Stimulated activated CD4-positive, alpha-beta T cell treated with anti-CD3 and anti-CD28 coated beads, Interleukin-15, amount 100 ng/mL, for 48 hours (primary cell): ENCODE measurements around the gene CDH23.
A peak's percentile ranks its signal among the peaks of the same experiment; 100 is the strongest.

Experiments used
- DNase-seq, 2 donors: peaks; one replicate each; pipeline ENCODE4 v3.0.0-alpha.2; 2020; ENCODE audit warnings: low read depth in 2 of 2

The CDH23 gene

GRCh38 chr10:71687480-71687879, 290.8 kb downstream of the CDH23 start:
- no peak for DNase-seq

GRCh38 chr10:71688256-71688655, 291.5 kb downstream of the CDH23 start:
- DNase-seq, result no peak

GRCh38 chr10:71690094-71690720, 293.5 kb downstream of the CDH23 start:
- no peak for DNase-seq

DNA sequence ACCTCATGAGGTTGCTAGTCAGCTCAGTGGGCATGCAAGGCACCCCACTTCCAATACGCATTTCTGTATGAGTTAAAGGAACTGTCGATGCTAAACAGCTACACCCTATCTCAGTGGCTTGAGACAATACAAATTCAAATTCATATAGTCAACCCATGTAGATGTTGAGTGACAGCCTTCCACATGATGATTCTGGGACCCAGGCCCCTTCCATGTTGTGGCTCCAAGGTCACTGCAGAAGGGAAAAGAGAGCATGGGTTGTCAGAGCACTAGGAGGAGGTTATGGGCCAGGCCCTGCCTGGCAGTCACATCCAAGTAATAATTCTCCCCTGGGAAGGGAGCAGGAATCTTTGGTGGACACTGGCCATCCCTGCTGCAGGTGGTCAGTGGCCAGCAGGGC, 294.7 kb downstream of the CDH23 start:
- no peak for DNase-seq

GRCh38 chr10:71692598-71693306, 296.0 kb downstream of the CDH23 start:
- no peak for DNase-seq

DNA sequence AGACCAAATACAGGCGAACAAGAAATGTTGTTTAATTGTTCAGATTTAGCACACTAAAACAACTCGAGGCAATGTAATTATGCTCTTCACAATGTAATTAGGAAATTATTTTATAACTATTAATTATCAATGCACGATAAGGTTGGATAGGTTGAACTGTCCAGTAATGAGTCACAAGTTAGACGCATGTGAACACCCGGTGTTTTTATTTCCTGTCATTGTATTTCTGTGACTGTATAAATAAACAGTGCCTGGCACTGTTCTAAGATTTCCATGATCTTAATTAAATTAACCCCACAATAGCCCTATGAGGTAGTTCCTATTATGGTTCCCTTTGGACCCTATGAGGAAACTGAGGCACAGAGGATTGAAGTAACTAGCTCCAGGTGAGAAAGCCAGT, 296.7 kb downstream of the CDH23 start:
- DNase-seq, result no peak

GRCh38 chr10:71694039-71694501, 297.4 kb downstream of the CDH23 start:
- no peak for DNase-seq

DNA sequence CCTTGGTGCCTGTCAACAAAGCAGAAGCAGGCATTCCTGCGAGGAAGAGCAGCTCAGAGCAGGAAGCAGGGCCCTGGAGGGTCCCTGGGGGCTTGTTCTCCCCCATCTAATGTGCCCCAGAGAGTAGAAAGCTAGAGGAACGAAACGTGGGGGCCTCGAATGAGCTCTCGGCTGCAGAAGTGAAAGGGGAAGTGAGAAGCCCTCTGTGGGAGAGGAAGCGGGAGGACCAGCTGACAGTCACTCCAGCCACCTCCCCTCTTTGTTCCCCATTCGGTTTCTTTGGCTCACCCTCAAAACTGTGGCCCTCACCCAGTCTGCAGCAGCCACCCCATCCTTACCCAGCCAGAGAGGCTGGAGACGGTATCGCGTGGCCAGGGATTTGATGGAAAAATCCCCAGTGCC, 297.8 kb downstream of the CDH23 start:
- no peak for DNase-seq

- no peak for DNase-seq
Observed at GRCh38 chr10:71695502-71696476, 299.1 kb downstream of the CDH23 start.

DNA sequence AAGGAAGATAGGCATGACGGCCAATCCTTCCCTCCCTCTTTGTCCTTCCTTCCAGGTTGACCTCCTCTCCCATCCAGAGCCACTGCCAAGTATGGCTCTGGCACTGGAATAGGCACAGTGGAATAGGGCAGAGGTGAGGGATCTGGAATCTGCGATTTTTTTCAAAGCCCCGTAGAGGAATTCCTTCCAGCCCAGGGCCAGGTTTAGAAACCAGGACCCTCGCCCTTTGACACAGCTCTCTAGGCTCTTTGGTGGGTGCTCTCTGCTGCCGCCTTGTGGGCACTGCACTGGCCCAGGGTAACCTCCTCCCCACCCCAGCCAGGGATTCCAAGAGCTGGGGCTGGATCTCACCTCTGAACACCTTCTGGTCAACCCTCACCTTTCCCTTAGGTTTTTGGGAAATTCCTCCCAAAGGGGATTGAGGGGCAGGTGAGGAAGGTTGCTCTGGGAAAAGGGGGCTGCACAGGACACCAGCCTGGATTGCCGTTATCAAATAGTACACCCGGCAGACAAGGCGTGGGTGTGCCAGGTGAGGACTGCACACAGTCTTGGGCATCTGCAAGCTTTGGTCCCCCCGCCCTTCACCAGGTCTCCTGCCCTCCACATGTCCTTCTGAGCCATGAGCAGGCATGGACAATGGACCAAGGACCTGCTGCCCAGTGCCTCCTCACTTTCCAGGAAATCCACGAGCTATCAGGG, 300.1 kb downstream of the CDH23 start:
- peak; percentile 30 to 56 for DNase-seq

DNA sequence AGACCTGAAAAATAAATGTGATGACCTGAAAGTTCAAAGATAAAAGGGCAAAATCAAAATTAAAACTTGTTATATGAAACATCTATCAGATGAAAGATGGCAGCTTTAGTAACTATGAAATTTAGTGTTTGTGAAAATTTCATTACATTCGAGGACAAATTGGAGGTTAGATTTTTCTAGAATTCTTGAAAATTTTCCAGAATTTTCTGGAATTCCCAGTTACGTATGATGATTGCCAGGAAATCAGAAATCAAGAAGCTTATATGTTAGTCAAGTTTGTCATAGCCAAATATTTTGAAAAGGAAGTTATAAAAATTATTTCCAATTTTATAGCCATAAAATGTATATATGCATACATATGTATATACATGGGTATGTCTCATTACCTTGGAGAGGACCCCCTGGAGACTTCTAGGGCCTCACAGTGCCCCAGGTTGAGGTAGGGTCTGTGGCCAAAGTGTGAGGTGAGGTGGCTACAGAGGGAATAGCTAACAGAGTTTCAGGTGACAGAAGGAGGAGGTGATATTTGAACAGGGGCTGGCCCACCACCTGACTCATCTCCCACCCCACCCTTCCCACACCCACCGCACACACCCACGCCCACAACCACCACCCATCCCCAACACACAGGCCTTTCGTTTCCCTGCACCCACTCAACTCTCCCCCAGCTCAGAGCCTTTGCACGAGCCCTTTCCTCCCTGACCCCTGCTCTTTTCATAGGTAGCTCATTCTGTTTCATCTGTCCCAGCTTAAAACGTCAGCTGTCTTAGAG, 301.4 kb downstream of the CDH23 start:
- no peak for DNase-seq

- DNase-seq, result no peak
Observed at GRCh38 chr10:71698737-71699136, 302.0 kb downstream of the CDH23 start.

- no peak for DNase-seq
Observed at GRCh38 chr10:71700731-71701368, 304.1 kb downstream of the CDH23 start.

- no peak for DNase-seq
Observed at GRCh38 chr10:71701496-71702132, 304.9 kb downstream of the CDH23 start.

DNA sequence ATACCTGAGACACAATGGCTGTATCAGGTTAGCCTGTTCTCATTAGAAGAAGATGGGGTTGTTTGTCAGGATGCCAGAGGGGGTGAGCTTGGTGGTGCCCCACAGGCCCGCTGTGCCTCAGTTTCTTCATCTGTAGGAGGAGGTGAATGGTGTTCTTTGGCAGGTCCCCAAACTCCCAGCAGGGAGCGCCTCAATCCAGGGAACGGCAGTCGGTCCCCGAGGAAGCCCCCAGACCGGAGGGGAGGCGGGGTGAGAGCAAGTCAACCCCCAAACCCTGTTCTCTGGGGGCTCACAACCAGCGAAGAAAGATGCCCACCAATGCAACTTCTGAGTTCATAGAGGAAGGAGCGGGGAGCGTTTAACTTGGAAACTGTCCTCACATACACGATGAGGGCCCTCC, 306.9 kb downstream of the CDH23 start:
- no peak for DNase-seq

GRCh38 chr10:71704816-71705215, 308.1 kb downstream of the CDH23 start:
- no peak for DNase-seq

- DNase-seq, result no peak
Observed at GRCh38 chr10:71705582-71705981, 308.9 kb downstream of the CDH23 start.

GRCh38 chr10:71706216-71707121, 309.7 kb downstream of the CDH23 start:
- DNase-seq, result no peak

DNA sequence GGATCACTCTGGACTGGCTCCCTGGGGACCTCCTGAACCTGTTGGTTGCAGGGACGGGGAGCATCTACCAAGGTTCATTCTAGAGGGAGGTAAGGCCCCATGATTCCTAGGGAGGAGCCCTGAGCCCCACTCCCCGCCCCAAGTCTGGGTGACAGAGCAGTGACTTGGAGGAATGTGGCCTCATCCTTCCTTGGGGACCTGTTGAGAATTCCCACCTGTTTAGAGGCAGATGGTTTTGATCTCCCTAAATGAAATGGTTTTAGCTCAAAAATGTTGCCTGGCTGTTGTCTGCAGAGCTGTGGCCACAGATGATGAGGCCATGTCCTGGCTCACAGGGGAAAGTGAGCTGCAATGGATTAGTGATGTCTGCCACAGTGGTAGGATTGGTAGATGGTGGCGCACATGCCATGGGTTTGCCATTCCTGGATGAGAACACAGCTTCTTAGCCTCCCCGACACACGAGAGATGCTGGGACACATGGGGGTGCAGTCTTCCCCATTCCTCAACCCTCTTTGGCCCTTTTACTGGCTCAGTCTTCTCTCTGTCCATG, 310.6 kb downstream of the CDH23 start:
- no peak for DNase-seq
